WTC11 (cell line): ENCODE results near the gene LGR6.

Experiments used
- CTCF ChIP-seq: fragments of 200-600 bp; IDR thresholded peaks from 2 replicates; pipeline ENCODE4 v1.8.0; 2022; ENCODE audit warnings: antibody characterized with exemption
- TEAD1 ChIP-seq: sonication (generic); formaldehyde crosslinking; IDR thresholded peaks from 2 replicates; pipeline ENCODE4 v1.8.0; 2022; ENCODE audit warnings: mild to moderate bottlenecking, missing genetic modification reagents
- USF2 ChIP-seq: sonication (generic); formaldehyde crosslinking; IDR thresholded peaks from 2 replicates; pipeline ENCODE4 v1.8.1; 2023; ENCODE audit warnings: mild to moderate bottlenecking, missing genetic modification reagents, moderate library complexity
- ZNF263 ChIP-seq: sonication (generic); formaldehyde crosslinking; IDR thresholded peaks from 2 replicates; pipeline ENCODE4 v1.8.1; 2022; ENCODE audit warnings: low read depth, mild to moderate bottlenecking, moderate library complexity, missing genetic modification reagents
- ZNF425 ChIP-seq: fragments of 250-450 bp; sonication (Bioruptor Pico); conservative IDR thresholded peaks from 2 replicates; pipeline ENCODE4 v1.9.0; 2021; ENCODE audit warnings: mild to moderate bottlenecking

- TF ChIP-seq USF2 (CRISPR knock-in tag): no peak
- TF ChIP-seq TEAD1 (CRISPR knock-in tag): no peak
- TF ChIP-seq ZNF425 (CRISPR knock-in tag): no peak
- TF ChIP-seq CTCF: no peak
- no peak for TF ChIP-seq ZNF263 (CRISPR knock-in tag)
These were observed 117.1 kb downstream of the LGR6 start for GRCh38 chr1:202310746-202311145.
